ENCODE data around the gene DLG1.

DNA sequence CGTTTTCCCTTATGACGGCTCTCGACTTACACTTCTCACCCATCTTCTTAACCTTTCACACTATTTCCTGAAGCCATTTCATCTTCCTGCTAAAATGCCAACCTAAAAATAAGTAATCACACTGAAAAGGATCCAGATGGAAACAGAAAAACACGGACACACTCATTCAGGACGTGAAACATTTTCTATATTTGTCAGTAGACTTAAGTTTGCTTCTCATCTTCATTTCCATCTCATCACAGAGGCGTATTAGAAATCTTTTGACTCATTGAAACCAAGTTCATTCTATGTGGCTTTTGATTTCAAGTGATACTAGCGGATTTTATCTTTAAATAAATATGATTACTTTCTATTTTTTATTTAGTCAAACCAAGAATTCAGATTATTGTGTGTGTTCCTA is 27.4 kb upstream of the DLG1 start:
- TF ChIP-seq, protein P1, sequence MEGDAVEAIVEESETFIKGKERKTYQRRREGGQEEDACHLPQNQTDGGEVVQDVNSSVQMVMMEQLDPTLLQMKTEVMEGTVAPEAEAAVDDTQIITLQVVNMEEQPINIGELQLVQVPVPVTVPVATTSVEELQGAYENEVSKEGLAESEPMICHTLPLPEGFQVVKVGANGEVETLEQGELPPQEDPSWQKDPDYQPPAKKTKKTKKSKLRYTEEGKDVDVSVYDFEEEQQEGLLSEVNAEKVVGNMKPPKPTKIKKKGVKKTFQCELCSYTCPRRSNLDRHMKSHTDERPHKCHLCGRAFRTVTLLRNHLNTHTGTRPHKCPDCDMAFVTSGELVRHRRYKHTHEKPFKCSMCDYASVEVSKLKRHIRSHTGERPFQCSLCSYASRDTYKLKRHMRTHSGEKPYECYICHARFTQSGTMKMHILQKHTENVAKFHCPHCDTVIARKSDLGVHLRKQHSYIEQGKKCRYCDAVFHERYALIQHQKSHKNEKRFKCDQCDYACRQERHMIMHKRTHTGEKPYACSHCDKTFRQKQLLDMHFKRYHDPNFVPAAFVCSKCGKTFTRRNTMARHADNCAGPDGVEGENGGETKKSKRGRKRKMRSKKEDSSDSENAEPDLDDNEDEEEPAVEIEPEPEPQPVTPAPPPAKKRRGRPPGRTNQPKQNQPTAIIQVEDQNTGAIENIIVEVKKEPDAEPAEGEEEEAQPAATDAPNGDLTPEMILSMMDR (conservative IDR thresholded peaks at IDR 0.05; ENCODE audit: low read depth, low read length), result no peak
- no peak for TF ChIP-seq EZH2 (IDR thresholded peaks at IDR 0.05; ENCODE audit: borderline replicate concordance, low read depth, low read length, poor library complexity, severe bottlenecking)
